Activated CD4-positive, alpha-beta T cell treated with anti-CD3 and anti-CD28 coated beads, Interleukin-2, amount 50 U/mL, for 16 hours (primary cell): ENCODE data around the gene NCOR2.

Experiments used
- DNase-seq: peaks from one replicate; pipeline ENCODE4 v3.0.0-alpha.2; 2020

The NCOR2 gene

GRCh38 chr12:124566997-124567672, at the start of gene NCOR2:
TSS of gene NCOR2 (minus strand) at chr12:124567612. CDS start at chr12:124495251, 72,361 bp downstream.
- DNase-seq = peak; percentile 39

- no peak for DNase-seq
Observed at GRCh38 chr12:124616394-124617221, 49.2 kb upstream of the NCOR2 start.

- DNase-seq = no peak
Observed at GRCh38 chr12:124614512-124615292, 47.3 kb upstream of the NCOR2 start.

- DNase-seq = no peak
Observed at GRCh38 chr12:124613151-124613585, 45.8 kb upstream of the NCOR2 start.

GRCh38 chr12:124612410-124612680, 44.9 kb upstream of the NCOR2 start:
- DNase-seq = no peak

- no peak for DNase-seq
Observed at GRCh38 chr12:124611559-124612409, 44.4 kb upstream of the NCOR2 start.

GRCh38 chr12:124610629-124611558, 43.5 kb upstream of the NCOR2 start:
- no peak for DNase-seq

- no peak for DNase-seq
Observed at GRCh38 chr12:124610021-124610612, 42.7 kb upstream of the NCOR2 start.

- DNase-seq = peak; percentile 35
Observed at GRCh38 chr12:124609041-124609989, 41.9 kb upstream of the NCOR2 start.

GRCh38 chr12:124608450-124608870, 41.0 kb upstream of the NCOR2 start:
- DNase-seq = no peak

GRCh38 chr12:124607681-124608425, 40.4 kb upstream of the NCOR2 start:
- no peak for DNase-seq

GRCh38 chr12:124605883-124606774, 38.7 kb upstream of the NCOR2 start:
- no peak for DNase-seq

- DNase-seq = no peak
Observed at GRCh38 chr12:124605150-124605882, 37.9 kb upstream of the NCOR2 start.

- no peak for DNase-seq
Observed at GRCh38 chr12:124604264-124604680, 36.9 kb upstream of the NCOR2 start.

GRCh38 chr12:124603831-124604251, 36.4 kb upstream of the NCOR2 start:
- no peak for DNase-seq

GRCh38 chr12:124603100-124603541, 35.7 kb upstream of the NCOR2 start:
- no peak for DNase-seq

- no peak for DNase-seq
Observed at GRCh38 chr12:124601706-124602105, 34.3 kb upstream of the NCOR2 start.
